Transverse colon (tissue), 4 donors: ENCODE measurements around the gene UCN3. TPM values are rescaled to one million over a fixed set of nuclear protein-coding genes. Genes with fewer than 3 reads are reported as not detected.

Experiments
- DNase-seq: peaks from one replicate; pipeline ENCODE4 v3.0.0-alpha.2; 2019
- H3K27ac ChIP-seq, 4 donors: fragments of 200-600 bp; sonication (generic); 2 replicates each; pipeline ENCODE4 v1.5.1; 2016 to 2018; ENCODE audit warnings: inconsistent platforms in 4 of 4
- H3K27me3 ChIP-seq: fragments of 200-600 bp; sonication (generic); 2 replicates; pipeline ENCODE4 v1.5.1; 2017; ENCODE audit warnings: inconsistent platforms
- H3K36me3 ChIP-seq, 4 donors: fragments of 200-600 bp; sonication (generic); 2 replicates each; pipeline ENCODE4 v1.5.1; 2017 to 2019; ENCODE audit warnings: inconsistent platforms in 4 of 4
- H3K4me1 ChIP-seq, 4 donors: fragments of 200-600 bp; sonication (generic); 2 replicates each; pipeline ENCODE4 v1.5.1; 2017 to 2020; ENCODE audit warnings: inconsistent platforms in 4 of 4
- H3K4me3 ChIP-seq, 4 donors: fragments of 200-600 bp; sonication (generic); 1 replicate in 1 of 4; 2 replicates in 3 of 4; pipeline versions ENCODE4 v1.5.1 to v1.6.1; 2017 to 2019; ENCODE audit warnings: inconsistent platforms in 4 of 4
- H3K9me3 ChIP-seq, 2 donors: fragments of 200-600 bp; sonication (generic); 2 replicates each; pipeline ENCODE4 v1.5.1; 2017 to 2019; ENCODE audit warnings: inconsistent platforms in 2 of 2
- EP300 ChIP-seq: sonication (generic); formaldehyde crosslinking; IDR thresholded peaks from one replicate; pipeline ENCODE4 v1.6.1; 2017; ENCODE audit warnings: antibody characterized with exemption, low read depth
- POLR2A ChIP-seq: fragments of 450-650 bp; IDR thresholded peaks from one replicate; pipeline ENCODE4 v1.6.1; 2016; ENCODE audit warnings: antibody characterized with exemption, mild to moderate bottlenecking, moderate library complexity
- POLR2AphosphoS5 ChIP-seq, 3 donors: sonication (generic); formaldehyde crosslinking; IDR thresholded peaks; one replicate each; pipeline ENCODE4 v1.6.1; 2016; ENCODE audit warnings: antibody characterized with exemption in 3 of 3
- WGBS, 2 donors: methylation state at CpG; one replicate each; pipeline ENCODE4 v1.1.5; 2018; ENCODE audit warnings: low coverage in 1 of 2; 5-methylcytosine and 5-hydroxymethylcytosine counted together
- in situ Hi-C, 4 donors: fragments of 200-750 bp; cut with MboI; loops; one replicate each; pipeline versions ENCODE4 v1.15.0 to v1.15.1; 2017; ENCODE audit warnings: low sequenced_read_pairs in 3 of 4, low pct_ligation_motif_present in 1 of 4, low pct_unique_long_range_greater_than_20kb in 1 of 4
- intact Hi-C: fragments of 100-400 bp; cut with DNase I; formaldehyde crosslinking; loops from one replicate; pipeline ENCODE4 v1.15.1; 2023; ENCODE audit warnings: low total_unique reads
- total RNA-seq, 4 donors: library from RNA; depleted of rRNA; stranded (reverse); fragments of >200 nt; gene quantifications; one replicate each; pipeline ENCODE4 v1.1.0, GENCODE V29; 2016
- TF ChIP-seq, protein P1 (sequence below), 5 experiments: fragments of 200-600 bp in 3 of 5; fragments of 450-650 bp in 2 of 5; sonication (generic) in 3 of 5; IDR thresholded peaks; 1 replicate in 2 of 5; 2 replicates in 3 of 5; pipeline ENCODE4 v1.5.1; 2016 to 2017; ENCODE audit warnings: antibody characterized with exemption in 5 of 5, inconsistent platforms in 3 of 5, mild to moderate bottlenecking in 2 of 5, moderate library complexity in 1 of 5

The UCN3 gene
- total RNA-seq, 4 donors from 2014 or later: 1.6 to 1.7 TPM; not detected in 2

DNA sequence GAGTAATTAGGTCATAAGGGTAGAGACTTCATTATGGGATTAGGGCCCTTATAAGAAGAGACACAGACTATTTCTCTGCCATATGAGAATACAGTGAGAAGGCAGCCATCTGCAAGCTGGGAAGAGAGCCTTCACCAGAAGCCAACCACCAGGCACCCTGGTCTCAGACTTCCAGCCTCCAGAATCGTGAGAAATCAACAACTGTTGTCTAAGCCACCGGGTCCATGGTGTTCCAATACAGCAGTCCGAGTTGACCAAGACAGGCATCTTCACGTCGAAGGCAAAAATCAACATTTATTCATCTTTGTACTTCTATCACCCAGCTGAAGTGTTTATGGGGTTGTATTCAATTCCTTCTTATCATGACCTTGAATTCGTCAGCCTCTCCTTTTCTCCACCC, 34.6 kb downstream of the UCN3 start:
- DNase-seq: no peak
- Histone ChIP-seq H3K36me3 (no peaks in the 10 kb centered on the region), H3K4me1 (peaks cover 0 to 3% (median 0%) of the 10 kb centered on the region in 4 donors), H3K27ac (no peak overlapping the region), H3K27me3 (no peaks in the 10 kb centered on the region), H3K9me3 (no peaks in the 10 kb centered on the region), H3K4me3 (no peak overlapping the region)
- no peak for TF ChIP-seq EP300
- no peak for TF ChIP-seq POLR2A
- TF ChIP-seq, protein P1, sequence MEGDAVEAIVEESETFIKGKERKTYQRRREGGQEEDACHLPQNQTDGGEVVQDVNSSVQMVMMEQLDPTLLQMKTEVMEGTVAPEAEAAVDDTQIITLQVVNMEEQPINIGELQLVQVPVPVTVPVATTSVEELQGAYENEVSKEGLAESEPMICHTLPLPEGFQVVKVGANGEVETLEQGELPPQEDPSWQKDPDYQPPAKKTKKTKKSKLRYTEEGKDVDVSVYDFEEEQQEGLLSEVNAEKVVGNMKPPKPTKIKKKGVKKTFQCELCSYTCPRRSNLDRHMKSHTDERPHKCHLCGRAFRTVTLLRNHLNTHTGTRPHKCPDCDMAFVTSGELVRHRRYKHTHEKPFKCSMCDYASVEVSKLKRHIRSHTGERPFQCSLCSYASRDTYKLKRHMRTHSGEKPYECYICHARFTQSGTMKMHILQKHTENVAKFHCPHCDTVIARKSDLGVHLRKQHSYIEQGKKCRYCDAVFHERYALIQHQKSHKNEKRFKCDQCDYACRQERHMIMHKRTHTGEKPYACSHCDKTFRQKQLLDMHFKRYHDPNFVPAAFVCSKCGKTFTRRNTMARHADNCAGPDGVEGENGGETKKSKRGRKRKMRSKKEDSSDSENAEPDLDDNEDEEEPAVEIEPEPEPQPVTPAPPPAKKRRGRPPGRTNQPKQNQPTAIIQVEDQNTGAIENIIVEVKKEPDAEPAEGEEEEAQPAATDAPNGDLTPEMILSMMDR (IDR thresholded peaks at IDR 0.05): no peak
- no peak for TF ChIP-seq POLR2AphosphoS5 (IDR thresholded peaks at IDR 0.05)
- 73 to 86% methylated on average over 4 to 6 of the region's 6 CpGs for WGBS, 2 donors
- in situ Hi-C loops (loop anchor here in 1 of 4 donors (25.0 kb wide), 1 partner anchor 562 kb away; the partner anchor contains the start of gene AKR1E2), intact Hi-C loops (no loop called here)

DNA sequence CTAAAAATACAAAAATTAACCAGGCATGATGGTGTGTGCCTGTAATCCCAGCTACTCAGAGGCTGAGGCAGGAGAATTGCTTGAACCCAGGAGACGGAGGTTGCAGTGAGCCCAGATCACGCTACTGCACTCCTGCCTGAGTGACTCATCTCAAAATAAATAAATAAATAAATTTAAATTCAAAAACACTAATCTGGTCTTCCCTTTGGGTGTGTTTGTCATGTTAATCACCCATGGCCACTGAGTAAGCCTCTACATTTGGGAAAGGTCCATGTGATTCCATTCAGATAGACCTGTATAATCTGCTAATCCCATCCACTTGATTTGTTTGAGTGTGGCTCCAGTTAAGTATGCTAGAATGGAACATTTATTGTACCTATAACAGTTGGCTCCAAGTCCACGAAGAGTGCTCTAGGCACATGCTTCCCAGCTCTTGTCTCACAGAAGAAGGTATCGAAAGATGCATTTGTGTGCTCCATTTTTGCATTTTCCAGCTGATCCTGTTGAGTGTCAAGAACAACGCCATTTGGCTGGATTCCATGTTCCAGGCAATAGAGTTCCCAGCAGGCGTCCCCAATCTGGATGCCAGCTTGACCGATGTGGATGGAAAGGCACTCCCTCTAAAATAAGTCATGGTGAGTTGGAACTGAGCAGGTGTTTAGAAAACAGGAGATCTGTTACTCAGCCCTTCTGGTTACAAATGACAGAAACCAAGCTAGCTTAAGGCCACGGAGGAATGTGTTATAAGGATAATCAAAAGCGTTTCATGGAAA, 35.9 kb downstream of the UCN3 start:
- H3K4me1 ChIP-seq: peaks cover 0 to 7% (median 2%) of the 10 kb centered on the region in 4 donors
- no peaks in the 10 kb centered on the region for H3K9me3 ChIP-seq
- H3K27ac ChIP-seq: no peak overlapping the region
- in situ Hi-C loops (no loop called here), intact Hi-C loops (no loop called here)
- TF ChIP-seq EP300 (no peak), POLR2AphosphoS5 (IDR thresholded peaks at IDR 0.05) (no peak), POLR2A (no peak)
- TF ChIP-seq, protein P1 (IDR thresholded peaks at IDR 0.05): no peak
- DNase-seq: no peak
- 87 to 92% methylated on average over 4 to 9 of the region's 9 CpGs for WGBS, 2 donors
- no peak overlapping the region for H3K4me3 ChIP-seq
- no peaks in the 10 kb centered on the region for H3K27me3 ChIP-seq
- no peaks in the 10 kb centered on the region for H3K36me3 ChIP-seq

DNA sequence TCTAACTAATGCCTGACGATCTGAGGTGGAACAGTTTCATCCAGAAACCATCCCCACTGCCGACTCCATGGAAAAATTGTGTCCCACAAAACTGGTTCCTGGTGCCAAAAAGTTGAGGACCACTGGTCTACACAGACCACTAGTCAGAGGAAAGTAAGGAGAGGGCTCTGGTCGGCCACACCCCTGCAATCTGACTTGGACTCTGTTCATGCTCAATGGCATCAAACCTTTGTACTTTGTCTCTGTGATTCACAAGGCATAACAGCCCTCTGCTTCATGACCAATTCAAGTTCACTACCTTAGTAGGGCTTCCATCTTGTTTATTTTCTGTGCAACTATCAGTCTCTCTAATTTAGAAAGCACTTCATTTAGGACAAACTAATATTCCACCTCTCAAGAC, 38.0 kb downstream of the UCN3 start:
- TF ChIP-seq, protein P1 (IDR thresholded peaks at IDR 0.05): no peak
- TF ChIP-seq POLR2AphosphoS5 (IDR thresholded peaks at IDR 0.05): peak in 1 of 3 donors; percentile 21
- peaks cover 0 to 7% (median 2%) of the 10 kb centered on the region in 4 donors for H3K4me1 ChIP-seq
- WGBS, 2 donors: 40 to 80% methylated on average over 1 to 3 of the region's 3 CpGs
- in situ Hi-C loops: no loop called here
- H3K36me3 ChIP-seq: no peaks in the 10 kb centered on the region
- intact Hi-C loops: no loop called here
- peak overlapping the region in 1 of 4 donors; percentile 37 for H3K4me3 ChIP-seq
- peak overlapping the region in 3 of 4 donors; percentile 21 to 31 (median 26) for H3K27ac ChIP-seq
- peak; percentile 46 for DNase-seq
- H3K9me3 ChIP-seq: no peaks in the 10 kb centered on the region
- no peaks in the 10 kb centered on the region for H3K27me3 ChIP-seq

DNA sequence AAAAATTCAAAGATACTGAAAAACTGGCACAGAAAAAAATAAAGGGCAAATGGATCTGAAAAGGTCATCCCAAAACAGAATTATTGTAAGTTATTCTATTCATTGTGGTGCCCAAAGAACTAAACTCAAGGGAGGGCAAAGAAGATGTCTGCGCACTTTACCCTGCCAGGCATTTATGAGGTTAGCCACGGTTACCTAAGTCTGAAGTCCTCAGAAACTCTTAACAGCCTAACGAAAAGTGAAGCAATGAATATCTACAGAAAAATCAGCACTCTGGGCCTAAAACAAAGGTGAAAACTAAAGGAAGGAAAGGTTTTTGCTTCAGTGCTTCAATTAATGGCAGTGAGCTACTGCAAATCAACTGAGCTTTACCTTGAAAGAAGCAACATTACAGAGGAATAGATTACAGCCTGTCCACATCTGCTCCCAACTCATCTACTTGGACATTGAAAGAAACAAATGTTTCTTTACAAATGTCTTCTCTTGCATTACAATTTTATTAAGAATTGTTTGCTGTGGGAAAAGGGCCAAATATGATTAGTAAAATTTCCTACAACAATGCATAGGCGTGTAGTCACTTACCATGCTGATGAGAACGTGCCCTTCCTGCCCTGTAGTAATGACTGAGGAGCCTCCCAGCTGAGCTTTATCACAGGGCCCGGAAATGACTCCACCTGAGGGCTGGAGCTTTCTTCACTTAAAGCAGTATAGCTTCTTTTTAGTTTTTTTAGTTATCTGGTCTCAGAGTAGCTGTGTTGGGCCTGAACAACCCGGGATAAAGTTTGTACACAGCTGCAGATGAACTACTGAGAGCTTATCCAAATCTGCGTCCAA, 39.7 kb downstream of the UCN3 start, which contains the start of gene TUBAL3:
Gene TUBAL3 (minus strand): TSS at position 621 of the 834 bp plus-strand sequence. CDS start 36 bp downstream, at position 585.
- in situ Hi-C loops: no loop called here
- peak within 1 kb of the TSS in 3 of 4 donors; percentile 31 to 54 (median 45) for H3K27ac ChIP-seq

More for the DNA sequence above, 39.7 kb downstream of the UCN3 start, which contains the start of gene TUBAL3:
- DNase-seq: peak; percentile 63
- Histone ChIP-seq H3K4me3 (peak within 1 kb of the TSS in 2 of 4 donors; percentile 22 to 37), H3K36me3 (no peaks in the 10 kb centered on the region), H3K4me1 (peaks cover 0 to 7% (median 2%) of the 10 kb centered on the region in 4 donors), H3K9me3 (no peaks in the 10 kb centered on the region), H3K27me3 (peaks cover under 1% of the 10 kb centered on the region)
- 46 to 54% methylated on average over 6 to 8 of the region's 8 CpGs for WGBS, 2 donors
- intact Hi-C loops: no loop called here
- TF ChIP-seq EP300 (no peak), POLR2AphosphoS5 (IDR thresholded peaks at IDR 0.05) (peak in 2 of 3 donors; percentile 75 to 91), POLR2A (peak; percentile 65)
